GM19328 (cell line): ENCODE results near the gene PNMA6E.

ENCODE experiments used
- ATAC-seq: cut with Tn5 transposase; IDR thresholded peaks from one replicate; pipeline ENCODE4 v1.9.1; 2021; ENCODE audit warnings: mild to moderate bottlenecking, moderate library complexity; ENCODE audit not compliant: unreplicated experiment

PNMA6E gene

GRCh38 chrX:153438532-153438931, 37.4 kb upstream of the PNMA6E start:
- no peak for ATAC-seq

GRCh38 chrX:153435845-153436244, 34.7 kb upstream of the PNMA6E start:
- no peak for ATAC-seq

GRCh38 chrX:153434801-153435200, 33.7 kb upstream of the PNMA6E start:
- no peak for ATAC-seq

- no peak for ATAC-seq
Measured at GRCh38 chrX:153433781-153434285, 32.7 kb upstream of the PNMA6E start.

- ATAC-seq, result no peak
Measured at GRCh38 chrX:153433161-153433680, 32.1 kb upstream of the PNMA6E start.

- no peak for ATAC-seq
Measured at GRCh38 chrX:153430796-153431195, 29.6 kb upstream of the PNMA6E start.

- no peak for ATAC-seq
Measured at GRCh38 chrX:153426204-153426603, 25.1 kb upstream of the PNMA6E start.

- no peak for ATAC-seq
Measured at GRCh38 chrX:153423652-153424051, 22.5 kb upstream of the PNMA6E start.

- ATAC-seq, result no peak
Measured at GRCh38 chrX:153421856-153422255, 20.7 kb upstream of the PNMA6E start.

GRCh38 chrX:153420851-153421599, 19.9 kb upstream of the PNMA6E start:
- ATAC-seq, result no peak

- ATAC-seq, result no peak
Measured at GRCh38 chrX:153417637-153418036, 16.5 kb upstream of the PNMA6E start.

- no peak for ATAC-seq
Measured at GRCh38 chrX:153416781-153417450, 15.8 kb upstream of the PNMA6E start.

GRCh38 chrX:153414856-153415510, 13.8 kb upstream of the PNMA6E start:
- ATAC-seq, result no peak

GRCh38 chrX:153413731-153414130, 12.6 kb upstream of the PNMA6E start:
- ATAC-seq, result no peak

GRCh38 chrX:153412746-153413720, 11.9 kb upstream of the PNMA6E start:
- no peak for ATAC-seq

GRCh38 chrX:153411988-153412574, 10.9 kb upstream of the PNMA6E start:
- no peak for ATAC-seq

GRCh38 chrX:153411255-153411987, 10.3 kb upstream of the PNMA6E start, which contains the start of gene ZFP92:
ZFP92 (plus strand) TSS chrX:153411472; CDS start chrX:153418323, 6,851 bp downstream.
- ATAC-seq, result no peak

GRCh38 chrX:153410888-153411254, 9.7 kb upstream of the PNMA6E start:
- ATAC-seq, result no peak

- ATAC-seq, result no peak
Measured at GRCh38 chrX:153410373-153410772, 9.2 kb upstream of the PNMA6E start.
